ENCODE results near the gene EID3. TPM values are rescaled to one million over a fixed set of nuclear protein-coding genes. Genes with fewer than 3 reads are reported as not detected.
A peak's percentile ranks its signal among the peaks of the same experiment; 100 is the strongest.

EID3 gene
- total RNA-seq, 1 experiment from 2014 or later: 3.0 TPM

DNA sequence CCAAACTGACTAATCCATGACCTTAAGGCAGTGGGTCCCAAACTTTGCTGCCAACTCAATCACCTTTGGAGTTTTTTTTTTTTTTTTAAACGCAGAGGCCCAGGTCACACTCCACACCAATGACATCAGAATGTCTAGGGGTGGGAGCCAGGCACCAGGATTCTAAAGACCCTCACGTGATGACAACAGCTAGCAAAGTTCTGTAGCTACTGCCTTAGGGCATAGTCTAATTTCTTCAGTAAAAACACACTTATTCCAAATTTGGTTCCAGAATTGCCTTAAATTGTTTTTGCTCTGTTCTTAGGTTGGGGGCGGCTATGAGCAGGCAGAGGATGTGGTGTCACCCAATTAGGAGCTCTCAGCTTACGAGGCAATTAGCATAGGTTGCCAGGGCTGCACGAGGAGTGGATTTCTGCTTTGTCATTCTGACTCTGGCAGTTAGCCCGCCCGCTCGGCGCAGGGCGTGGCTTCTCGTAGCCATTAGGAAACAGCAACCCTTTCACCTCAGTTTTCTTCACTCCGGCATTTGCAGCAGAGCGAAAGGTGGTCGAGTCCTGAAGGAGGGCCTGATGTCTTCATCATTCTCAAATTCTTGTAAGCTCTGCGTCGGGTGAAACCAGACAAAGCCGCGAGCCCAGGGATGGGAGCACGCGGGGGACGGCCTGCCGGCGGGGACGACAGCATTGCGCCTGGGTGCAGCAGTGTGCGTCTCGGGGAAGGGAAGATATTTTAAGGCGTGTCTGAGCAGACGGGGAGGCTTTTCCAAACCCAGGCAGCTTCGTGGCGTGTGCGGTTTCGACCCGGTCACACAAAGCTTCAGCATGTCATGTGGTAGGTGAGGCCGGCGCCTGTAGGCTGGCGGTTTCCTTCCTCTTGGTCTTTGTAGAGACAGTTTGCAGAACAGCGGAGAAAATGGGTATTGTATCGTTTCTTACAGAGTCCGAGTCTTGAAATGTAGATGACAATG, 16.7 kb upstream of the EID3 start (continued):
- TF ChIP-seq EZH2phosphoT487 (IDR thresholded peaks at IDR 0.05; ENCODE audit: borderline replicate concordance) (no peak), EZH2 (IDR thresholded peaks at IDR 0.05) (no peak)
- TF ChIP-seq, protein P1, sequence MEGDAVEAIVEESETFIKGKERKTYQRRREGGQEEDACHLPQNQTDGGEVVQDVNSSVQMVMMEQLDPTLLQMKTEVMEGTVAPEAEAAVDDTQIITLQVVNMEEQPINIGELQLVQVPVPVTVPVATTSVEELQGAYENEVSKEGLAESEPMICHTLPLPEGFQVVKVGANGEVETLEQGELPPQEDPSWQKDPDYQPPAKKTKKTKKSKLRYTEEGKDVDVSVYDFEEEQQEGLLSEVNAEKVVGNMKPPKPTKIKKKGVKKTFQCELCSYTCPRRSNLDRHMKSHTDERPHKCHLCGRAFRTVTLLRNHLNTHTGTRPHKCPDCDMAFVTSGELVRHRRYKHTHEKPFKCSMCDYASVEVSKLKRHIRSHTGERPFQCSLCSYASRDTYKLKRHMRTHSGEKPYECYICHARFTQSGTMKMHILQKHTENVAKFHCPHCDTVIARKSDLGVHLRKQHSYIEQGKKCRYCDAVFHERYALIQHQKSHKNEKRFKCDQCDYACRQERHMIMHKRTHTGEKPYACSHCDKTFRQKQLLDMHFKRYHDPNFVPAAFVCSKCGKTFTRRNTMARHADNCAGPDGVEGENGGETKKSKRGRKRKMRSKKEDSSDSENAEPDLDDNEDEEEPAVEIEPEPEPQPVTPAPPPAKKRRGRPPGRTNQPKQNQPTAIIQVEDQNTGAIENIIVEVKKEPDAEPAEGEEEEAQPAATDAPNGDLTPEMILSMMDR (IDR thresholded peaks at IDR 0.05 in 2 of 3, conservative IDR thresholded peaks at IDR 0.05 in 1 of 3; ENCODE audit: borderline replicate concordance in 1 of 3, insufficient read depth in 1 of 3, low read depth in 2 of 3, low read length in 2 of 3): no peak

DNA sequence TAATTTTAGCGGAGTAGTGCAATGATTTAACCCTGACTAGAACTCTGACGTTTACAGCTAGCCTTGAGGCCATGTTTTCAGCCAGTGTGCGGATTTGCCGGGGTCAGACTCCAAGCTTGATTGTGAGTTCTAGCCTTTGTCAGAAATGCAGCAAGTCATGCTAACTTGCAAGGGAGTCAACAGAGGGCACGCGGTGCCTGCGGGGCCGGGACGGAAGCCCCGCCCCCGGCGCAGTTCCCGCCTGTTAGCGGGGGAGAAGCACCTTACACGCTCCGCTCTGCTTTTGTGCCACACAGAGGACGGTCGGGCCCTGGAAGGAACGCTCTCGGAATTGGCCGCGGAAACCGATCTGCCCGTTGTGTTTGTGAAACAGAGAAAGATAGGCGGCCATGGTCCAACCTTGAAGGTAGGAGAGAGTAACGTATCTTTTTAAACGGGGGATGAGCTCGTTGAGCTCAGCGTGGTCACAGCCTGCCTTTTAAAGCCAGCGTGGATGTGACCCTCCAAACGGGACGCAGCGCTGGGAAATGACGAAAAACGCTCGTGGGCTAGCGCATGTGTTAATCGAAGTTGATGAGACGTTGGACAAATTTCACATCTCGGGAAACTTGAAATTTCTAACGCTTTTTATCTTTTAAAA, 14.8 kb upstream of the EID3 start:
- Histone ChIP-seq H2AFZ (ENCODE audit: low read depth, low read length, poor library complexity, severe bottlenecking) (no peak overlapping the region), H3K9me3 (ENCODE audit: control insufficient read depth in 1 of 2, insufficient read depth in 1 of 2, low read depth in 1 of 2, low read length in 2 of 2) (no peaks in the 10 kb centered on the region), H3K4me3 (replicated peaks in 1 of 2; ENCODE audit: low read depth in 1 of 2, low read length in 2 of 2) (peak overlapping the region; percentile 92 to 93), H3K9ac (ENCODE audit: low read length) (peak overlapping the region; percentile 96), H3K79me2 (ENCODE audit: insufficient read depth, low read length) (peaks cover 70% of the 10 kb centered on the region), H3K36me3 (ENCODE audit: control insufficient read depth in 1 of 2, insufficient read depth in 2 of 2, low read length in 2 of 2) (peaks cover 17 to 43% of the 10 kb centered on the region in 2 experiments), H3K4me1 (ENCODE audit: control insufficient read depth in 1 of 2, insufficient read depth in 2 of 2, low read length in 2 of 2) (peaks cover 28 to 72% of the 10 kb centered on the region in 2 experiments), H3K27ac (ENCODE audit: low read depth, low read length) (peak overlapping the region; percentile 96), H3K9me2 (ENCODE audit: insufficient read depth) (no peaks in the 10 kb centered on the region), H3K4me2 (ENCODE audit: low read length) (peak overlapping the region; percentile 93), H4K20me1 (ENCODE audit: insufficient read depth) (peaks cover 13% of the 10 kb centered on the region; the same call in 1 of the 2 replicates), H3K27me3 (ENCODE audit: insufficient read depth, low read length) (no peaks in the 10 kb centered on the region)
- ChIA-PET RAD21 (ENCODE audit: low non-redundant PET in 1 of 2, low total read pairs in 2 of 2, uncharacterized antibody in 2 of 2, unreplicated experiment in 2 of 2) (no interaction called here), POLR2A (interaction anchor here (0.8 to 4.0 kb wide), 10 partner anchors 7 to 151 kb away, joined by 3 to 80 read pairs (median 7); partner anchors contain the start of gene NFYB), CTCF (interaction anchor here (1.1 kb wide), 1 partner anchor 68 kb away, joined by 4 read pairs; no protein-coding TSS in a partner anchor)
- no TSS peak for BruUV-seq (replicated peaks)
- ATAC-seq (peak; percentile 61), DNase-seq (ENCODE audit: low read depth, low spot score) (peak; percentile 73)
- intact Hi-C loops (cut with micrococcal nuclease): no loop called here
- no peak for TF ChIP-seq ZFX (IDR thresholded peaks at IDR 0.05)
- TF ChIP-seq EZH2 (IDR thresholded peaks at IDR 0.05): no peak
- TF ChIP-seq, protein P2, sequence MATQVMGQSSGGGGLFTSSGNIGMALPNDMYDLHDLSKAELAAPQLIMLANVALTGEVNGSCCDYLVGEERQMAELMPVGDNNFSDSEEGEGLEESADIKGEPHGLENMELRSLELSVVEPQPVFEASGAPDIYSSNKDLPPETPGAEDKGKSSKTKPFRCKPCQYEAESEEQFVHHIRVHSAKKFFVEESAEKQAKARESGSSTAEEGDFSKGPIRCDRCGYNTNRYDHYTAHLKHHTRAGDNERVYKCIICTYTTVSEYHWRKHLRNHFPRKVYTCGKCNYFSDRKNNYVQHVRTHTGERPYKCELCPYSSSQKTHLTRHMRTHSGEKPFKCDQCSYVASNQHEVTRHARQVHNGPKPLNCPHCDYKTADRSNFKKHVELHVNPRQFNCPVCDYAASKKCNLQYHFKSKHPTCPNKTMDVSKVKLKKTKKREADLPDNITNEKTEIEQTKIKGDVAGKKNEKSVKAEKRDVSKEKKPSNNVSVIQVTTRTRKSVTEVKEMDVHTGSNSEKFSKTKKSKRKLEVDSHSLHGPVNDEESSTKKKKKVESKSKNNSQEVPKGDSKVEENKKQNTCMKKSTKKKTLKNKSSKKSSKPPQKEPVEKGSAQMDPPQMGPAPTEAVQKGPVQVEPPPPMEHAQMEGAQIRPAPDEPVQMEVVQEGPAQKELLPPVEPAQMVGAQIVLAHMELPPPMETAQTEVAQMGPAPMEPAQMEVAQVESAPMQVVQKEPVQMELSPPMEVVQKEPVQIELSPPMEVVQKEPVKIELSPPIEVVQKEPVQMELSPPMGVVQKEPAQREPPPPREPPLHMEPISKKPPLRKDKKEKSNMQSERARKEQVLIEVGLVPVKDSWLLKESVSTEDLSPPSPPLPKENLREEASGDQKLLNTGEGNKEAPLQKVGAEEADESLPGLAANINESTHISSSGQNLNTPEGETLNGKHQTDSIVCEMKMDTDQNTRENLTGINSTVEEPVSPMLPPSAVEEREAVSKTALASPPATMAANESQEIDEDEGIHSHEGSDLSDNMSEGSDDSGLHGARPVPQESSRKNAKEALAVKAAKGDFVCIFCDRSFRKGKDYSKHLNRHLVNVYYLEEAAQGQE (IDR thresholded peaks at IDR 0.05; ENCODE audit: low read depth): no peak
- peak; percentile 80 for TF ChIP-seq POLR2A (IDR thresholded peaks at IDR 0.05; ENCODE audit: borderline replicate concordance, extremely low read depth, insufficient read depth, insufficient read length)
- TF ChIP-seq EGR1 (IDR thresholded peaks at IDR 0.05; ENCODE audit: low read depth): peak; percentile 59; the same call in 1 of the 2 replicates
- TF ChIP-seq ZBTB33 (IDR thresholded peaks at IDR 0.05; ENCODE audit: extremely low read depth, insufficient replicate concordance, low read length): no peak
- peak; percentile 39 for TF ChIP-seq TCF7L2 (IDR thresholded peaks at IDR 0.05; ENCODE audit: borderline replicate concordance, extremely low read depth, insufficient read depth, insufficient read length)
- TF ChIP-seq SIN3A (IDR thresholded peaks at IDR 0.05; ENCODE audit: low read depth): peak; percentile 87
- TF ChIP-seq EZH2phosphoT487 (IDR thresholded peaks at IDR 0.05; ENCODE audit: borderline replicate concordance): no peak
- TF ChIP-seq POLR2AphosphoS5 (IDR thresholded peaks at IDR 0.05; ENCODE audit: low read depth, low read length): peak; percentile 78
- TF ChIP-seq SRF (IDR thresholded peaks at IDR 0.05; ENCODE audit: low read depth): 0 out of 2 replicates have a peak, but pooled peaks have one; percentile 44
- TF ChIP-seq FOSL1 (IDR thresholded peaks at IDR 0.05; ENCODE audit: low read depth): no peak
